Neuronal stem cell (in vitro differentiated cells): Measurements from ENCODE around the gene EIF2S2.

Experiments
- DNase-seq: peaks from one replicate; pipeline ENCODE4 v3.0.0-alpha.2; 2013; ENCODE audit warnings: low spot score
- H2AFZ ChIP-seq: one replicate; pipeline ENCODE4 v1.6.1; 2013; ENCODE audit warnings: mild to moderate bottlenecking, low read length, inconsistent platforms
- H2AK5ac ChIP-seq: 2 replicates; pipeline ENCODE4 v1.6.1; 2013; ENCODE audit warnings: low read depth, mild to moderate bottlenecking, inconsistent platforms, low read length, moderate library complexity, mixed read lengths
- H2BK120ac ChIP-seq: 2 replicates; pipeline ENCODE4 v1.6.1; 2013; ENCODE audit warnings: low read depth, mild to moderate bottlenecking, inconsistent platforms, low read length, moderate library complexity, mixed read lengths
- H2BK12ac ChIP-seq: one replicate; pipeline ENCODE4 v1.6.1; 2013; ENCODE audit warnings: low read length, inconsistent platforms
- H2BK15ac ChIP-seq: 2 replicates; pipeline ENCODE4 v1.6.1; 2013; ENCODE audit warnings: mild to moderate bottlenecking, low read length, inconsistent platforms, mixed read lengths
- H2BK5ac ChIP-seq: one replicate; pipeline ENCODE4 v1.6.1; 2013; ENCODE audit warnings: inconsistent platforms, mild to moderate bottlenecking, low read length, moderate library complexity
- H3K14ac ChIP-seq: one replicate; pipeline ENCODE4 v1.6.1; 2013; ENCODE audit warnings: low read length, inconsistent platforms
- H3K18ac ChIP-seq: 2 replicates; pipeline ENCODE4 v1.6.1; 2013; ENCODE audit warnings: low read length, inconsistent platforms
- H3K23ac ChIP-seq: 2 replicates; pipeline ENCODE4 v1.6.1; 2013; ENCODE audit warnings: low read depth, mild to moderate bottlenecking, mixed read lengths, low read length, inconsistent platforms; ENCODE audit not compliant: poor library complexity
- H3K27ac ChIP-seq: replicated peaks from 3 replicates; pipeline ENCODE4 v1.5.1; 2013; ENCODE audit warnings: low read length, inconsistent platforms
- H3K27me3 ChIP-seq, 3 experiments: 2 replicates each; pipeline ENCODE4 v1.6.1; 2013; ENCODE audit warnings: low read length in 3 of 3, mild to moderate bottlenecking in 2 of 3, inconsistent platforms in 1 of 3, low read depth in 1 of 3, mixed read lengths in 1 of 3, moderate library complexity in 1 of 3; ENCODE audit not compliant: control insufficient read depth in 3 of 3, insufficient read depth in 3 of 3
- H3K36me3 ChIP-seq, 2 donors: replicated peaks in 1 of 2; 2 replicates each; pipeline ENCODE4 v1.6.1; 2013; ENCODE audit warnings: low read length in 2 of 2; ENCODE audit not compliant: control insufficient read depth in 2 of 2, insufficient read depth in 2 of 2
- H3K4ac ChIP-seq: 2 replicates; pipeline ENCODE4 v1.6.1; 2013; ENCODE audit warnings: inconsistent platforms, mild to moderate bottlenecking, low read length, moderate library complexity
- H3K4me1 ChIP-seq, 2 donors: 1 replicate in 1 of 2; 2 replicates in 1 of 2; pipeline ENCODE4 v1.6.1; 2013; ENCODE audit warnings: low read length in 2 of 2, low read depth in 1 of 2; ENCODE audit not compliant: control insufficient read depth in 2 of 2, insufficient read depth in 1 of 2
- H3K4me2 ChIP-seq: one replicate; pipeline ENCODE4 v1.6.1; 2013; ENCODE audit warnings: mild to moderate bottlenecking, low read length, inconsistent platforms; ENCODE audit not compliant: insufficient read depth, poor library complexity, severe bottlenecking
- H3K4me3 ChIP-seq, 2 donors: 2 replicates each; pipeline ENCODE4 v1.5.1; 2013; ENCODE audit warnings: low read length in 2 of 2, mild to moderate bottlenecking in 2 of 2, inconsistent platforms in 1 of 2, moderate library complexity in 1 of 2
- H3K79me1 ChIP-seq: one replicate; pipeline ENCODE4 v1.6.1; 2013; ENCODE audit warnings: low read depth, mild to moderate bottlenecking, inconsistent platforms, low read length, moderate library complexity
- H3K9ac ChIP-seq: one replicate; pipeline ENCODE4 v1.6.1; 2013; ENCODE audit warnings: mild to moderate bottlenecking, low read depth, low read length, inconsistent platforms; ENCODE audit not compliant: poor library complexity
- H3K9me3 ChIP-seq, 2 donors: replicated peaks in 1 of 2; 2 replicates each; pipeline versions ENCODE3 to v1.6.1; 2013; ENCODE audit warnings: low read length in 2 of 2, mild to moderate bottlenecking in 2 of 2, inconsistent platforms in 1 of 2, low read depth in 1 of 2, mixed read lengths in 1 of 2, moderate library complexity in 1 of 2; ENCODE audit not compliant: control insufficient read depth in 2 of 2, insufficient read depth in 1 of 2
- H4K8ac ChIP-seq: one replicate; pipeline ENCODE4 v1.6.1; 2013; ENCODE audit warnings: low read depth, mild to moderate bottlenecking, inconsistent platforms, low read length, moderate library complexity
- H4K91ac ChIP-seq: one replicate; pipeline ENCODE4 v1.6.1; 2013; ENCODE audit warnings: low read length, low read depth, mild to moderate bottlenecking, inconsistent platforms; ENCODE audit not compliant: poor library complexity
- WGBS, 2 donors: extraction: QIAGEN DNeasy Blood & Tissue Kit; methylation state at CpG; one replicate each; pipeline ENCODE4 v1.1.7; 2013; ENCODE audit warnings: missing lambda C conversion rate in 2 of 2, mixed read lengths in 1 of 2; ENCODE audit not compliant: insufficient read length in 2 of 2, insufficient replicate concordance in 1 of 2; ENCODE audit errors: extremely low coverage in 2 of 2; 5-methylcytosine and 5-hydroxymethylcytosine counted together

Gene EIF2S2

GRCh38 chr20:34078540-34078939 is 33.5 kb downstream of the EIF2S2 start:
- WGBS, 2 donors, result no CpG with 5 or more reads among the region's 5 CpGs
- no peak overlapping the region for H3K18ac ChIP-seq
- H3K27me3 ChIP-seq, result no peaks in the 10 kb centered on the region
- no peak overlapping the region for H3K4ac ChIP-seq
- H4K8ac ChIP-seq, result no peak overlapping the region
- no peak overlapping the region for H2AK5ac ChIP-seq
- H3K79me1 ChIP-seq, result peaks cover 2% of the 10 kb centered on the region
- H3K36me3 ChIP-seq, result peaks cover 28 to 99% of the 10 kb centered on the region in 2 donors
- H4K91ac ChIP-seq, result no peak overlapping the region
- no peaks in the 10 kb centered on the region for H3K4me1 ChIP-seq
- H2BK120ac ChIP-seq, result no peak overlapping the region
- H2BK12ac ChIP-seq, result no peak overlapping the region
- H3K23ac ChIP-seq, result no peak overlapping the region
- no peak overlapping the region for H3K9ac ChIP-seq
- no peak overlapping the region for H3K4me3 ChIP-seq
- no peak overlapping the region for H3K27ac ChIP-seq
- H2BK5ac ChIP-seq, result no peak overlapping the region
- DNase-seq, result no peak
- H2AFZ ChIP-seq, result no peak overlapping the region
- H2BK15ac ChIP-seq, result no peak overlapping the region
- no peak overlapping the region for H3K14ac ChIP-seq
- no peak overlapping the region for H3K4me2 ChIP-seq
- H3K9me3 ChIP-seq, result no peaks in the 10 kb centered on the region

GRCh38 chr20:34076952-34077351 is 35.1 kb downstream of the EIF2S2 start:
- no peaks in the 10 kb centered on the region for H3K9me3 ChIP-seq
- no peak overlapping the region for H3K18ac ChIP-seq
- H3K4ac ChIP-seq, result no peak overlapping the region
- no peak overlapping the region for H2AK5ac ChIP-seq
- no peak overlapping the region for H2AFZ ChIP-seq
- no peak overlapping the region for H4K91ac ChIP-seq
- H3K36me3 ChIP-seq, result peaks cover 33 to 99% of the 10 kb centered on the region in 2 donors
- no peak overlapping the region for H3K23ac ChIP-seq
- no peak overlapping the region for H3K4me3 ChIP-seq
- no peak overlapping the region for H4K8ac ChIP-seq
- H2BK5ac ChIP-seq, result no peak overlapping the region
- no peak overlapping the region for H3K27ac ChIP-seq
- H2BK12ac ChIP-seq, result no peak overlapping the region
- H3K27me3 ChIP-seq, result no peaks in the 10 kb centered on the region
- H3K14ac ChIP-seq, result no peak overlapping the region
- H3K9ac ChIP-seq, result no peak overlapping the region
- H3K4me2 ChIP-seq, result no peak overlapping the region
- no peak overlapping the region for H2BK120ac ChIP-seq
- H2BK15ac ChIP-seq, result no peak overlapping the region
- no peaks in the 10 kb centered on the region for H3K4me1 ChIP-seq
- DNase-seq, result no peak
- WGBS, 2 donors, result no CpG with 5 or more reads among the region's 20 CpGs
- H3K79me1 ChIP-seq, result peaks cover 4% of the 10 kb centered on the region

GRCh38 chr20:34075647-34076046 is 36.4 kb downstream of the EIF2S2 start:
- peaks cover 31 to 96% of the 10 kb centered on the region in 2 donors for H3K36me3 ChIP-seq

GRCh38 chr20:34074101-34074760 is 37.8 kb downstream of the EIF2S2 start:
- H3K9me3 ChIP-seq, result no peaks in the 10 kb centered on the region
- no peaks in the 10 kb centered on the region for H3K27me3 ChIP-seq
- H3K27ac ChIP-seq, result no peak overlapping the region
- no peak overlapping the region for H3K9ac ChIP-seq
- H2AK5ac ChIP-seq, result no peak overlapping the region
- peaks cover 27 to 82% of the 10 kb centered on the region in 2 donors for H3K36me3 ChIP-seq
- no peak overlapping the region for H3K23ac ChIP-seq
- H3K4ac ChIP-seq, result no peak overlapping the region
- H4K91ac ChIP-seq, result no peak overlapping the region
- no peak overlapping the region for H3K14ac ChIP-seq
- no peak overlapping the region for H3K4me3 ChIP-seq
- no peak overlapping the region for H4K8ac ChIP-seq
- H3K79me1 ChIP-seq, result peaks cover 4% of the 10 kb centered on the region
- no CpG with 5 or more reads among the region's 7 CpGs for WGBS, 2 donors
- no peak overlapping the region for H2BK5ac ChIP-seq
- no peak overlapping the region for H2BK12ac ChIP-seq
- H2AFZ ChIP-seq, result no peak overlapping the region
- H2BK15ac ChIP-seq, result no peak overlapping the region
- H3K4me2 ChIP-seq, result no peak overlapping the region
- peaks cover 0 to 2% of the 10 kb centered on the region in 2 donors for H3K4me1 ChIP-seq
- no peak for DNase-seq
- H3K18ac ChIP-seq, result no peak overlapping the region
- H2BK120ac ChIP-seq, result no peak overlapping the region

More at GRCh38 chr20:34075647-34076046, 36.4 kb downstream of the EIF2S2 start:
- no peak overlapping the region for H2BK15ac ChIP-seq
- no peaks in the 10 kb centered on the region for H3K27me3 ChIP-seq
- H3K4me1 ChIP-seq, result no peaks in the 10 kb centered on the region
- no peak overlapping the region for H2AK5ac ChIP-seq
- no peak overlapping the region for H3K9ac ChIP-seq
- H3K4me2 ChIP-seq, result no peak overlapping the region
- no peak for DNase-seq
- H3K27ac ChIP-seq, result no peak overlapping the region
- no peak overlapping the region for H4K91ac ChIP-seq
- no peak overlapping the region for H4K8ac ChIP-seq
- H3K9me3 ChIP-seq, result no peaks in the 10 kb centered on the region
- no CpG with 5 or more reads among the region's 16 CpGs for WGBS, 2 donors
- no peak overlapping the region for H3K4ac ChIP-seq
- no peak overlapping the region for H3K18ac ChIP-seq
- H2BK120ac ChIP-seq, result no peak overlapping the region
- H3K23ac ChIP-seq, result no peak overlapping the region
- H3K4me3 ChIP-seq, result no peak overlapping the region
- H2BK5ac ChIP-seq, result no peak overlapping the region
- no peak overlapping the region for H2BK12ac ChIP-seq
- H3K14ac ChIP-seq, result no peak overlapping the region
- H2AFZ ChIP-seq, result no peak overlapping the region
- H3K79me1 ChIP-seq, result peaks cover 4% of the 10 kb centered on the region
